ENCODE measurements around the gene KCNH5. TPM values are rescaled to one million over a fixed set of nuclear protein-coding genes. Genes with fewer than 3 reads are reported as not detected.

Gene KCNH5
- total RNA-seq, 1 experiment from 2014 or later: 1.4 TPM

DNA sequence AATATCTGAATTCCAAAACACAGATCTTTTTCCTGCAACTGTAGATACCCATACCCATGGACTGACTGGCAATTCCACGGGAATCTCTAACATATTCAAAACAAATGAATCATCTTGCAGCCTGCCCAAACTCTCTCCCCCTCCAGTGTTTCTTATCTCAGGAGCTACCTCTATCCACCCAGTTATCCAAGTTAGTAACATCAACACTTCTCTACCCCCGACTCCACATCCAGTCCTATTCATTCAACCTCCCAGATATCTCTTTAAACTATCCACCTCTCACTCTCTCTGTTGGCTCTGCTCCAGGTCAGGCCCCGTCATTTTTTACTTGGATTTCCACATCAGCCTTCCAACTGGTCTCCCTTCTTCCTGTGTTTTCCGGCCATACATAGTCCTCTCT, 6.7 kb upstream of the KCNH5 start (continued):
- TF ChIP-seq, protein P1, sequence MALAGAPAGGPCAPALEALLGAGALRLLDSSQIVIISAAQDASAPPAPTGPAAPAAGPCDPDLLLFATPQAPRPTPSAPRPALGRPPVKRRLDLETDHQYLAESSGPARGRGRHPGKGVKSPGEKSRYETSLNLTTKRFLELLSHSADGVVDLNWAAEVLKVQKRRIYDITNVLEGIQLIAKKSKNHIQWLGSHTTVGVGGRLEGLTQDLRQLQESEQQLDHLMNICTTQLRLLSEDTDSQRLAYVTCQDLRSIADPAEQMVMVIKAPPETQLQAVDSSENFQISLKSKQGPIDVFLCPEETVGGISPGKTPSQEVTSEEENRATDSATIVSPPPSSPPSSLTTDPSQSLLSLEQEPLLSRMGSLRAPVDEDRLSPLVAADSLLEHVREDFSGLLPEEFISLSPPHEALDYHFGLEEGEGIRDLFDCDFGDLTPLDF (CRISPR knock-in tag; IDR thresholded peaks at IDR 0.05): no peak
- TF ChIP-seq GTF2I (CRISPR knock-in tag; conservative IDR thresholded peaks at IDR 0.05): no peak
- TF ChIP-seq MYBL2 (CRISPR knock-in tag; IDR thresholded peaks at IDR 0.05): no peak

DNA sequence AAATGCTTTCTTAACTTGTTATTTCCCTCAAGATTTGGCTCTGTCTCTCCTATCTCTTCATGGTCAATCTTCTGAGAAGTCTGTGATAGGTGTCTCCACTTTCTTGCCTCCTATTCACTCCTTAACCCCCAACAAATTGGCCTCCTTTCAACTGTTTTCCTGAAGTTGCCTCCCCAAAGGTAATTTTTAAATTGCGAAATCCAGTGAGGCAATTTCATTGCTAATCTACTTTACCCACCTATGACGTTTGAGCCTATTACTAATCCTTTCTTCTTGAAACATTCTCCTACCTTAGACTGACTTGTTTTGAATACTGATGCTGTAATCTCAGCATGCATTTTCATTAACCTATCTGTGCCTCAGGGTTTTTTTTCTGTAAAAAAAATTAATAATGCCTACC, 6.0 kb upstream of the KCNH5 start:
- Mint-ChIP-seq H3K27me3 (ENCODE audit: low read depth) (peaks cover 32% of the 10 kb centered on the region), H3K36me3 (no peaks in the 10 kb centered on the region), H3K27ac (no peak overlapping the region), H3K4me3 (no peak overlapping the region), H3K9me3 (no peaks in the 10 kb centered on the region; the same call in 1 of the 2 replicates), H3K4me1 (peaks cover 21% of the 10 kb centered on the region)
- POLR2A ChIA-PET: no interaction called here
- DNase-seq (ENCODE audit: low spot score) (no peak), ATAC-seq (no peak)
- CTCF ChIA-PET: no interaction called here
- TF ChIP-seq ATF1 (CRISPR knock-in tag; IDR thresholded peaks at IDR 0.05): no peak
- TF ChIP-seq, protein P2, sequence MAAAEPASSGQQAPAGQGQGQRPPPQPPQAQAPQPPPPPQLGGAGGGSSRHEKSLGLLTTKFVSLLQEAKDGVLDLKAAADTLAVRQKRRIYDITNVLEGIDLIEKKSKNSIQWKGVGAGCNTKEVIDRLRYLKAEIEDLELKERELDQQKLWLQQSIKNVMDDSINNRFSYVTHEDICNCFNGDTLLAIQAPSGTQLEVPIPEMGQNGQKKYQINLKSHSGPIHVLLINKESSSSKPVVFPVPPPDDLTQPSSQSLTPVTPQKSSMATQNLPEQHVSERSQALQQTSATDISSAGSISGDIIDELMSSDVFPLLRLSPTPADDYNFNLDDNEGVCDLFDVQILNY (CRISPR knock-in tag; IDR thresholded peaks at IDR 0.05): no peak

DNA sequence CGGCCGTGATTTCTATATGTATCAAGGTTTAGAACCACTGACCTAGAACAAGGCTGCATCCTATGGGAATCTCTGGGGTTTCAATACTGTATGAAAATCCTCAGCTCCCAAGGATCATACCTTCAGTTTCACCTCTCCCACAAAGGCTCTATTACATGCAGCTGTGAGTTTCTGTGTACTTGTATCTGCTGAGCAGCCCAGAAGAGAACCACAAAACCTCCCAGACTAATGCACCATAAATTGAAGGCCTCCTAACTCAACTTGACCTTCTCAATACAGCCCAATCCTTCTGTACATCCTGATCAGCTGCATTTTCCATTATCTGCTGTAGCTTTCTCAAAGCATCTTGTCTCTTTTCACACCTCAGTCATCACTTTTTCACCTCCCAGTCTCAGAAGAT, 5.4 kb upstream of the KCNH5 start:
- POLR2A ChIA-PET: no interaction called here
- no peak overlapping the region for H3K4me3 Mint-ChIP-seq
- CTCF ChIA-PET: no interaction called here

More for the DNA sequence above, 5.4 kb upstream of the KCNH5 start:
- H3K9me3 Mint-ChIP-seq: no peaks in the 10 kb centered on the region
- ATAC-seq (no peak), DNase-seq (ENCODE audit: low spot score) (no peak)
- H3K27me3 Mint-ChIP-seq (ENCODE audit: low read depth): peaks cover 35% of the 10 kb centered on the region
- no peak for TF ChIP-seq ZNF138 (CRISPR knock-in tag; conservative IDR thresholded peaks at IDR 0.05)
- TF ChIP-seq ZNF671 (CRISPR knock-in tag; IDR thresholded peaks at IDR 0.05): no peak
- no peak for TF ChIP-seq ETV6 (CRISPR knock-in tag; IDR thresholded peaks at IDR 0.05)
- no peak for TF ChIP-seq SMAD3 (CRISPR knock-in tag; IDR thresholded peaks at IDR 0.05; ENCODE audit: borderline replicate concordance)
- TF ChIP-seq, protein P3, sequence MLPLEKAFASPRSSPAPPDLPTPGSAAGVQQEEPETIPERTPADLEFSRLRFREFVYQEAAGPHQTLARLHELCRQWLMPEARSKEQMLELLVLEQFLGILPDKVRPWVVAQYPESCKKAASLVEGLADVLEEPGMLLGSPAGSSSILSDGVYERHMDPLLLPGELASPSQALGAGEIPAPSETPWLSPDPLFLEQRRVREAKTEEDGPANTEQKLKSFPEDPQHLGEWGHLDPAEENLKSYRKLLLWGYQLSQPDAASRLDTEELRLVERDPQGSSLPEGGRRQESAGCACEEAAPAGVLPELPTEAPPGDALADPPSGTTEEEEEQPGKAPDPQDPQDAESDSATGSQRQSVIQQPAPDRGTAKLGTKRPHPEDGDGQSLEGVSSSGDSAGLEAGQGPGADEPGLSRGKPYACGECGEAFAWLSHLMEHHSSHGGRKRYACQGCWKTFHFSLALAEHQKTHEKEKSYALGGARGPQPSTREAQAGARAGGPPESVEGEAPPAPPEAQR (CRISPR knock-in tag; IDR thresholded peaks at IDR 0.05): no peak
- no peak for TF ChIP-seq JUN (CRISPR knock-in tag; IDR thresholded peaks at IDR 0.05)
- TF ChIP-seq, protein P4, sequence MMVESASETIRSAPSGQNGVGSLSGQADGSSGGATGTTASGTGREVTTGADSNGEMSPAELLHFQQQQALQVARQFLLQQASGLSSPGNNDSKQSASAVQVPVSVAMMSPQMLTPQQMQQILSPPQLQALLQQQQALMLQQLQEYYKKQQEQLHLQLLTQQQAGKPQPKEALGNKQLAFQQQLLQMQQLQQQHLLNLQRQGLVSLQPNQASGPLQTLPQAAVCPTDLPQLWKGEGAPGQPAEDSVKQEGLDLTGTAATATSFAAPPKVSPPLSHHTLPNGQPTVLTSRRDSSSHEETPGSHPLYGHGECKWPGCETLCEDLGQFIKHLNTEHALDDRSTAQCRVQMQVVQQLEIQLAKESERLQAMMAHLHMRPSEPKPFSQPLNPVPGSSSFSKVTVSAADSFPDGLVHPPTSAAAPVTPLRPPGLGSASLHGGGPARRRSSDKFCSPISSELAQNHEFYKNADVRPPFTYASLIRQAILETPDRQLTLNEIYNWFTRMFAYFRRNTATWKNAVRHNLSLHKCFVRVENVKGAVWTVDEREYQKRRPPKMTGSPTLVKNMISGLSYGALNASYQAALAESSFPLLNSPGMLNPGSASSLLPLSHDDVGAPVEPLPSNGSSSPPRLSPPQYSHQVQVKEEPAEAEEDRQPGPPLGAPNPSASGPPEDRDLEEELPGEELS (CRISPR knock-in tag; IDR thresholded peaks at IDR 0.05): no peak
- no peak for TF ChIP-seq TCF7 (CRISPR knock-in tag; IDR thresholded peaks at IDR 0.05; ENCODE audit: low read depth)
- TF ChIP-seq, protein P5, sequence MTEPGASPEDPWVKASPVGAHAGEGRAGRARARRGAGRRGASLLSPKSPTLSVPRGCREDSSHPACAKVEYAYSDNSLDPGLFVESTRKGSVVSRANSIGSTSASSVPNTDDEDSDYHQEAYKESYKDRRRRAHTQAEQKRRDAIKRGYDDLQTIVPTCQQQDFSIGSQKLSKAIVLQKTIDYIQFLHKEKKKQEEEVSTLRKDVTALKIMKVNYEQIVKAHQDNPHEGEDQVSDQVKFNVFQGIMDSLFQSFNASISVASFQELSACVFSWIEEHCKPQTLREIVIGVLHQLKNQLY (CRISPR knock-in tag; IDR thresholded peaks at IDR 0.05): no peak
- TF ChIP-seq, protein P6, sequence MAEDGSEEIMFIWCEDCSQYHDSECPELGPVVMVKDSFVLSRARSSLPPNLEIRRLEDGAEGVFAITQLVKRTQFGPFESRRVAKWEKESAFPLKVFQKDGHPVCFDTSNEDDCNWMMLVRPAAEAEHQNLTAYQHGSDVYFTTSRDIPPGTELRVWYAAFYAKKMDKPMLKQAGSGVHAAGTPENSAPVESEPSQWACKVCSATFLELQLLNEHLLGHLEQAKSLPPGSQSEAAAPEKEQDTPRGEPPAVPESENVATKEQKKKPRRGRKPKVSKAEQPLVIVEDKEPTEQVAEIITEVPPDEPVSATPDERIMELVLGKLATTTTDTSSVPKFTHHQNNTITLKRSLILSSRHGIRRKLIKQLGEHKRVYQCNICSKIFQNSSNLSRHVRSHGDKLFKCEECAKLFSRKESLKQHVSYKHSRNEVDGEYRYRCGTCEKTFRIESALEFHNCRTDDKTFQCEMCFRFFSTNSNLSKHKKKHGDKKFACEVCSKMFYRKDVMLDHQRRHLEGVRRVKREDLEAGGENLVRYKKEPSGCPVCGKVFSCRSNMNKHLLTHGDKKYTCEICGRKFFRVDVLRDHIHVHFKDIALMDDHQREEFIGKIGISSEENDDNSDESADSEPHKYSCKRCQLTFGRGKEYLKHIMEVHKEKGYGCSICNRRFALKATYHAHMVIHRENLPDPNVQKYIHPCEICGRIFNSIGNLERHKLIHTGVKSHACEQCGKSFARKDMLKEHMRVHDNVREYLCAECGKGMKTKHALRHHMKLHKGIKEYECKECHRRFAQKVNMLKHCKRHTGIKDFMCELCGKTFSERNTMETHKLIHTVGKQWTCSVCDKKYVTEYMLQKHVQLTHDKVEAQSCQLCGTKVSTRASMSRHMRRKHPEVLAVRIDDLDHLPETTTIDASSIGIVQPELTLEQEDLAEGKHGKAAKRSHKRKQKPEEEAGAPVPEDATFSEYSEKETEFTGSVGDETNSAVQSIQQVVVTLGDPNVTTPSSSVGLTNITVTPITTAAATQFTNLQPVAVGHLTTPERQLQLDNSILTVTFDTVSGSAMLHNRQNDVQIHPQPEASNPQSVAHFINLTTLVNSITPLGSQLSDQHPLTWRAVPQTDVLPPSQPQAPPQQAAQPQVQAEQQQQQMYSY (CRISPR knock-in tag; IDR thresholded peaks at IDR 0.05): no peak
- TF ChIP-seq CREM (CRISPR knock-in tag; IDR thresholded peaks at IDR 0.05): no peak
- TF ChIP-seq GTF2I (CRISPR knock-in tag; conservative IDR thresholded peaks at IDR 0.05): no peak
- no peak for TF ChIP-seq EMX1 (CRISPR knock-in tag; IDR thresholded peaks at IDR 0.05)
- TF ChIP-seq, protein P7, sequence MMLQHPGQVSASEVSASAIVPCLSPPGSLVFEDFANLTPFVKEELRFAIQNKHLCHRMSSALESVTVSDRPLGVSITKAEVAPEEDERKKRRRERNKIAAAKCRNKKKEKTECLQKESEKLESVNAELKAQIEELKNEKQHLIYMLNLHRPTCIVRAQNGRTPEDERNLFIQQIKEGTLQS (CRISPR knock-in tag; conservative IDR thresholded peaks at IDR 0.05): no peak
- TF ChIP-seq, protein P8, sequence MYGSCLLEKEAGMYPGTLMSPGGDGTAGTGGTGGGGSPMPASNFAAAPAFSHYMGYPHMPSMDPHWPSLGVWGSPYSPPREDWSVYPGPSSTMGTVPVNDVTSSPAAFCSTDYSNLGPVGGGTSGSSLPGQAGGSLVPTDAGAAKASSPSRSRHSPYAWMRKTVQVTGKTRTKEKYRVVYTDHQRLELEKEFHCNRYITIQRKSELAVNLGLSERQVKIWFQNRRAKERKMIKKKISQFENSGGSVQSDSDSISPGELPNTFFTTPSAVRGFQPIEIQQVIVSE (CRISPR knock-in tag; IDR thresholded peaks at IDR 0.05; ENCODE audit: borderline replicate concordance): no peak
- TF ChIP-seq, protein P9, sequence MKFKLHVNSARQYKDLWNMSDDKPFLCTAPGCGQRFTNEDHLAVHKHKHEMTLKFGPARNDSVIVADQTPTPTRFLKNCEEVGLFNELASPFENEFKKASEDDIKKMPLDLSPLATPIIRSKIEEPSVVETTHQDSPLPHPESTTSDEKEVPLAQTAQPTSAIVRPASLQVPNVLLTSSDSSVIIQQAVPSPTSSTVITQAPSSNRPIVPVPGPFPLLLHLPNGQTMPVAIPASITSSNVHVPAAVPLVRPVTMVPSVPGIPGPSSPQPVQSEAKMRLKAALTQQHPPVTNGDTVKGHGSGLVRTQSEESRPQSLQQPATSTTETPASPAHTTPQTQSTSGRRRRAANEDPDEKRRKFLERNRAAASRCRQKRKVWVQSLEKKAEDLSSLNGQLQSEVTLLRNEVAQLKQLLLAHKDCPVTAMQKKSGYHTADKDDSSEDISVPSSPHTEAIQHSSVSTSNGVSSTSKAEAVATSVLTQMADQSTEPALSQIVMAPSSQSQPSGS (CRISPR knock-in tag; IDR thresholded peaks at IDR 0.05; ENCODE audit: borderline replicate concordance, low read depth): no peak
- no peaks in the 10 kb centered on the region for H3K36me3 Mint-ChIP-seq
- peaks cover 24% of the 10 kb centered on the region for H3K4me1 Mint-ChIP-seq
- H3K27ac Mint-ChIP-seq: no peak overlapping the region
